Measurements from ENCODE around the gene CMTM1. TPM values are rescaled to one million over a fixed set of nuclear protein-coding genes. Genes with fewer than 3 reads are reported as not detected.
"Not testable (repeated sequence)": the region's sequence is repeated elsewhere in the genome, so short reads cannot be mapped to it uniquely, and the experiment has no call there.

Gene CMTM1
- total RNA-seq, 1 donor from 2014 or later: 8.1 TPM

DNA sequence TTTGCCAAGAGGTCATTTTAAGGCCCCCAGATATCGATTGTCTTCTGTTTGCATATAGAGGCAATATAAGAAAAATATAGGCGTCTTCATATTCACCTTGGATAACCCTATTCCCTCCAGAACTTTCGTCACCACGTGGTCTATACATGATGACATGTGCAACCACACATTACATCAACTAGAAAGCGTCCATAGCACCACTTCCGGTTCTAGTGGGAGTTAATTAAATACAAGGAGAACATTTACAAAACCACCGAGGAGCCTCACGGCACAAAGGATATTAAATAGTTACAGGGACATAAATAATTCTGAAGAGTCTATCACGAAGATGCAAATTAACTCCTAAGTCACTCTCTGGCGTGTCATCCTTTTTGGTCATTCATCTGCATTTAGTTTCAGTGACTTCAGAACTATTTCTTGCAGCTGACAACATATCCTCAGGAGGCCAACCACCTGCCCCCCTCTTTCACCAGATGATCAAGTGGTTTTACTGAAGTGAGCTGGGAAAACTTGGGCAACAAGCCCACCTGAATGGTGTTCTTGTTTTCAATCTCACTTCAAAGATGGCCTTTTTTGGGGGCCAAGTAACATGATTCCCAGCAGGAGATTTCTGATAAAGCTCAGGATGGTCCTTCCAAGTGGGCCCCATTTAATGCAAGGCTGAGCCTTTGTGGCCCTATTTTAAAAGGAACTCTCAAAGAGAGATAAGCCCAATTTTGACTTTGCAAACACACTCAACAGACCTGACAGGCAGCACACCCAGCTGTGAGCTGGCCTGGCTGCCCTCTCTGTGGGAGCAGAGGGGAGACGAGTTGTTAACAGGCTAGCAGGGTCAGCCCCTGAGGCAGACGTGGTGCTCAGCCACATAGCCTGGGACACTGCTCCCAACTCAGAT, 53.5 kb downstream of the CMTM1 start:
- no peak overlapping the region for H3K4me3 ChIP-seq
- no peak for ATAC-seq
- DNase-seq: no peak
- H3K27me3 ChIP-seq (ENCODE audit: low read depth): no peaks in the 10 kb centered on the region
- H3K36me3 ChIP-seq: peaks cover 19% of the 10 kb centered on the region
- H3K4me1 ChIP-seq: peaks cover 6% of the 10 kb centered on the region
- TF ChIP-seq CTCF (IDR thresholded peaks at IDR 0.05): no peak
- H3K9me3 ChIP-seq: no peaks in the 10 kb centered on the region
- intact Hi-C loops (cut with DNase I): no loop called here
- H3K27ac ChIP-seq: no peak overlapping the region

- H3K4me3 ChIP-seq: no peak overlapping the region
- ATAC-seq: no peak
- no peaks in the 10 kb centered on the region for H3K27me3 ChIP-seq (ENCODE audit: low read depth)
- intact Hi-C loops (cut with DNase I): no loop called here
- H3K9me3 ChIP-seq: no peaks in the 10 kb centered on the region
- peaks cover 12% of the 10 kb centered on the region for H3K36me3 ChIP-seq
- DNase-seq: no peak
- H3K4me1 ChIP-seq: peaks cover 6% of the 10 kb centered on the region
- no peak overlapping the region for H3K27ac ChIP-seq
- no peak for TF ChIP-seq CTCF (IDR thresholded peaks at IDR 0.05)
Measured at GRCh38 chr16:66620429-66620795, 54.2 kb downstream of the CMTM1 start.

- peaks cover 12% of the 10 kb centered on the region for H3K36me3 ChIP-seq
- ATAC-seq: no peak
- intact Hi-C loops (cut with DNase I): no loop called here
- no peak overlapping the region for H3K4me3 ChIP-seq
- no peak for TF ChIP-seq CTCF (IDR thresholded peaks at IDR 0.05)
- no peaks in the 10 kb centered on the region for H3K9me3 ChIP-seq
- no peak overlapping the region for H3K27ac ChIP-seq
- H3K4me1 ChIP-seq: peaks cover 6% of the 10 kb centered on the region
- no peaks in the 10 kb centered on the region for H3K27me3 ChIP-seq (ENCODE audit: low read depth)
- DNase-seq: no peak
Measured at GRCh38 chr16:66621973-66622372, 55.7 kb downstream of the CMTM1 start.

DNA sequence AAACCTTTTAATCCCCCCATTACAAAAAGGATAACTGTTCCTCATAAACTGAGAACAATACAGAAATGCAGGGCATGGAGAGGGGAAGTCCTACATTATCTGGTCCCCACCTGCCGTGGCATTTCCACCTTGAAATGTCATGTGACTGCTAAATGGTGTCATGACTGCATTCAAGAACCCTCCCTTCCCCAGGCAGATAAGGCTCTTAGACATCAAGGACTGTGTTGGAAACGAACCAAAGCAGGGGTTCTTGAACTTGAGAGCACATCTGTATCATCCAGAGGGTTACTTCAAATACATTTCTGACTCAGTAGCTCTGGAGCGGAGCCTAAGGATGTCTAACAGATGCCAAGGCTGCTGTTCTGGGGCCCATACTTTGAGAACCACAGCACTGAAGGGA, 56.6 kb downstream of the CMTM1 start:
- H3K27me3 ChIP-seq (ENCODE audit: low read depth): no peaks in the 10 kb centered on the region
- no peak for DNase-seq
- peaks cover 6% of the 10 kb centered on the region for H3K4me1 ChIP-seq
- no peak overlapping the region for H3K4me3 ChIP-seq
- peaks cover 12% of the 10 kb centered on the region for H3K36me3 ChIP-seq
- no peak for TF ChIP-seq CTCF (IDR thresholded peaks at IDR 0.05)
- H3K27ac ChIP-seq: no peak overlapping the region
- peak in 1 of 2 donors; percentile 47 for ATAC-seq
- intact Hi-C loops (cut with DNase I): no loop called here
- H3K9me3 ChIP-seq: no peaks in the 10 kb centered on the region

DNA sequence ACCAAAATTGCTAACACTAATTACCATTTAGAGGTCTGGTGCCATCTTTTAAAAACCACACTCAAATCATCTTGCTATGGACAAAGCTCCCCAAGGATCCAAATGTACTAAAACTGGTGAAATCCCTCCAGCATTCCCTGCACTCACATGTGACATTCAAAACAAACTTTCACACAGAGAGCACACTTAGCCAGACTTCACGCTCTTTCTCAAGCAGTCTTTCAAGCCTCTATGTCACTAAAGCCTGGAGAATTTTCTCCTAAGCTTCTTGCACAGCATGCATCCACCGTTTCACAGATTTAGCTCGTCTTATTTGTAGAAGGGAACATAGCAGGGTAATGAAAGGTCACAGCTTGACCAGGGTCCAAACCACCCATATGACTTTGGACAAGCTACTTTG, 57.5 kb downstream of the CMTM1 start:
- ATAC-seq (no peak), DNase-seq (no peak)
- intact Hi-C loops (cut with DNase I): no loop called here
- peaks cover under 1% of the 10 kb centered on the region for H3K4me1 ChIP-seq
- no peak overlapping the region for H3K27ac ChIP-seq
- TF ChIP-seq CTCF (IDR thresholded peaks at IDR 0.05): no peak
- no peaks in the 10 kb centered on the region for H3K9me3 ChIP-seq
- no peaks in the 10 kb centered on the region for H3K27me3 ChIP-seq (ENCODE audit: low read depth)
- H3K36me3 ChIP-seq: peaks cover 12% of the 10 kb centered on the region
- H3K4me3 ChIP-seq: no peak overlapping the region

GRCh38 chr16:66627611-66628378, 61.6 kb downstream of the CMTM1 start:
- H3K27me3 ChIP-seq (ENCODE audit: low read depth); H3K4me1 ChIP-seq; H3K27ac ChIP-seq; H3K36me3 ChIP-seq; DNase-seq; intact Hi-C loops (cut with DNase I); H3K9me3 ChIP-seq; H3K4me3 ChIP-seq; ATAC-seq: not testable (repeated sequence)

Measured in lower lobe of right lung (tissue), 2 donors.